Stimulated activated CD4-positive, alpha-beta T cell treated with anti-CD3 and anti-CD28 coated beads, TNF-alpha, amount 100 ng/mL, for 48 hours (primary cell): ENCODE data around the gene PDP2.
A peak's percentile ranks its signal among the peaks of the same experiment; 100 is the strongest.

ENCODE experiments used
- DNase-seq, 3 donors: peaks; one replicate each; pipeline ENCODE4 v3.0.0-alpha.2; 2020; ENCODE audit warnings: low read depth in 3 of 3

PDP2 gene

GRCh38 chr16:66880288-66881013, at the start of gene PDP2:
PDP2 (plus strand) TSS chr16:66880515; CDS start chr16:66884285, 3,770 bp downstream.
- DNase-seq, result peak; percentile 84 to 88 (median 87)

- no peak for DNase-seq
Observed at GRCh38 chr16:66832190-66832589, 48.1 kb upstream of the PDP2 start.

- DNase-seq, result no peak
Observed at GRCh38 chr16:66832661-66833305, 47.5 kb upstream of the PDP2 start.

GRCh38 chr16:66834746-66835145, 45.6 kb upstream of the PDP2 start:
- no peak for DNase-seq

GRCh38 chr16:66840883-66841282, 39.4 kb upstream of the PDP2 start:
- no peak for DNase-seq

- DNase-seq, result no peak
Observed at GRCh38 chr16:66841366-66841765, 38.9 kb upstream of the PDP2 start.

- no peak for DNase-seq
Observed at GRCh38 chr16:66842765-66843164, 37.5 kb upstream of the PDP2 start.

GRCh38 chr16:66843191-66843590, 37.1 kb upstream of the PDP2 start:
- DNase-seq, result no peak

GRCh38 chr16:66844009-66844341, 36.3 kb upstream of the PDP2 start:
- DNase-seq, result no peak

- DNase-seq, result no peak
Observed at GRCh38 chr16:66844342-66845079, 35.8 kb upstream of the PDP2 start, which contains the start of gene CA7. CA7 (plus strand) TSS chr16:66844414; CDS start chr16:66844488, 74 bp downstream.

GRCh38 chr16:66845080-66845410, 35.3 kb upstream of the PDP2 start:
- no peak for DNase-seq

- DNase-seq, result no peak
Observed at GRCh38 chr16:66845791-66846221, 34.5 kb upstream of the PDP2 start.

- DNase-seq, result no peak
Observed at GRCh38 chr16:66846266-66846665, 34.0 kb upstream of the PDP2 start.

GRCh38 chr16:66846831-66847230, 33.5 kb upstream of the PDP2 start:
- DNase-seq, result no peak

GRCh38 chr16:66847533-66848067, 32.7 kb upstream of the PDP2 start:
- DNase-seq, result no peak

- no peak for DNase-seq
Observed at GRCh38 chr16:66848172-66848571, 32.1 kb upstream of the PDP2 start.

- no peak for DNase-seq
Observed at GRCh38 chr16:66849021-66849420, 31.3 kb upstream of the PDP2 start.

GRCh38 chr16:66849549-66849948, 30.8 kb upstream of the PDP2 start:
- DNase-seq, result no peak

GRCh38 chr16:66850115-66850815, 30.1 kb upstream of the PDP2 start:
- DNase-seq, result no peak

- DNase-seq, result no peak
Observed at GRCh38 chr16:66851166-66851964, 28.9 kb upstream of the PDP2 start.
